GM18861 (cell line): ENCODE data around the gene ARSD.
"Not testable (repeated sequence)": the region's sequence is repeated elsewhere in the genome, so short reads cannot be mapped to it uniquely, and the experiment has no call there.

ENCODE experiments used
- ATAC-seq: cut with Tn5 transposase; IDR thresholded peaks from one replicate; pipeline ENCODE4 v1.9.1; 2021; ENCODE audit not compliant: unreplicated experiment

ARSD gene

DNA sequence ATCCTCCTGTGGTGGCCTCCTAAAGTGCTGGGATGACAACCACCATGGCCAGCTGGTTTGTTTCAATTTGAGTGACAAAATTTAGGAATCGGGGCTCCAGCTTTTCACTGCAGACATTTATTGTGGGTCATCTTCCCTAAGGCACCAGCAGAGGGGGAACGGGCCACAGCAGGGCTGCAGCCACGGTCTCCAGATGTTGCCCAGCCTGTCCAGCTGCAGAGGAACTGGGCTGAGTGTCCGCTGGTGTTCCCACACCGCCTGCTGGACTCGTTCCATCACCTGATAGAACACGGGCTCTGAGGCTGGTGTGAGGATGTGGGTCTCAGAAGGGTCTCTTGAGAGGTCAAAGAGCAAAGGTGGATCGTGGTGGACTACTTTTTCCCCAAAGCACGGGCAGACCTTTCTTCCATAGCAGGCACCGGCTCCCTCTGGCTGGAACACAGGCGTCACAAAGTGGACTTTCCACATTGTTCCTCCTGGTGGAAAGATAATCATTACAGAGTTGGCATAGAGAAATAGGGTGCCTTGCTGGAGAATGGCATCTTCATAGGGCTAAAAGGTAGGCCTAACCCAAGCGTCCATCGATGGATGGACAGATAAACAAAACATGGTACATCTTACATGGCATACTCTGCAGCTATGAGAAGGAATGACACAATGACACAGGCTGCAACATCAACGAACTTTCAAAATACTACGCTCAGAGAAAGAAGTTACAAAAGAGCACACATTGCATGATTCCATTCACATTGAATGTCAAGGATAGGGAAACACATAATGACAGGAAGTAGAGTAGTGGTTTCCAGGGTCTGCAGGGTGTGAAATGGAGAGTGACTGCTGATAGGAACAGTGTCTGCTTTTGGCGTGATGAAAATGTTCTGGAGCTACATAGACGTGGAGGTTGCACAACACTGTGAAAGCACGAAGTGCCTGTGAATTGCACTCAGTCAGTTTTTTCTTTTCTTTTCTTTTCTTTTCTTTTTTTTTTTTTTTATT is 5.9 kb upstream of the ARSD start:
- no peak for ATAC-seq

DNA sequence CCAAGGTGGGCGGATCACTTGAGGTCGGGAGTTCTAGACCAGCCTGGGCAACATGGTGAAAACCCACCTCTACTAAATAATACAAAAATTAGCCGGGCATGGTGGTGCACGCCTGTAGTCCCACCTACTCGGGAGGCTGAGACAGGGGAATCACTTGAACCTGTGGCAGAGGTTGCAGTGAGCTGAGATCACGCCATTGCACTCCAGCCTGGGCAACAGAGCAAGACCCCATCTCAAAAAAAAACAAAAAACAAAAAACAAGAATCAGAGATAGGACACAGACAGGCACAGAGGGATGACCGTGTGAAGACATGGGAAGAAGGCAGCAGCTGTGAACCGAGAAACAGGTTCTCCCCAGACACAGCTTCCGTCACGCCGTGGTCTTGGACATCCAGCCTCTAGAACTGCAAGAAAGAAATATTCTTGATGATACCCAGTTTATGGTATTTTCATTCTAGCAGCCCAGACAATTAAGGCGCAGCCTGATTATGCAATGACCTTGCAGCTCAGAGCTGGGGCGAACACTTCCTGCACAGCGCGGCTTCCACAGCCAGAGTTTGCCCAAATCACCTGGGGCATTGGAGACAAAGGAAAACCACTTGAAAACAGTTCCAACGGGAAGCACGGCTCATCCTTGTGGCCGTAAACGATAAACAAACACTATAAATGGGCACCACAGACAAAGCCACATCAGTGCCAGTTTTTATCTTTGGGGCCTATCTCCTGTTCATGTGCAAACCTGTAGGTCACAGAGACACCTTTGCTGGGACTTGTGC is 4.2 kb upstream of the ARSD start:
- ATAC-seq: no peak

DNA sequence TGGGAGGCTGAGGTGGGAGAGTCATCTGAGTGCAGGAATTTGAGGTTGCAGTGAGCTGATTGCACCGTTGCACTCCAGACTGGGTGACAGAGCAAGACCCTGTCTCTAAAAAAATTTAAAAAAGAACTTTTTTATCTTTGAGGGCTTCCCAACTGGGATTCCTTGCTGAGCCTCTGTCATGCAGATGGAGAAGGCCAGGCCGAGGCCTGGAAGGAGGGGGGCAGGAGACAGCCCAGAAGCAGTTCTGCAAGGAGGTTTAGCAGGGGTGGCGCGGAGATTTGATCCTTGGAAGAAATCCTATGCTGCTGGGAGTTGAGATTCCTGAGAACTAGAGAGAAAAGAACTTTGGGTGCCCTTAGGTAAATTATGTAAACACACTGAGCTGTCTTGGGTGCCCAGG is 2.5 kb upstream of the ARSD start:
- no peak for ATAC-seq

DNA sequence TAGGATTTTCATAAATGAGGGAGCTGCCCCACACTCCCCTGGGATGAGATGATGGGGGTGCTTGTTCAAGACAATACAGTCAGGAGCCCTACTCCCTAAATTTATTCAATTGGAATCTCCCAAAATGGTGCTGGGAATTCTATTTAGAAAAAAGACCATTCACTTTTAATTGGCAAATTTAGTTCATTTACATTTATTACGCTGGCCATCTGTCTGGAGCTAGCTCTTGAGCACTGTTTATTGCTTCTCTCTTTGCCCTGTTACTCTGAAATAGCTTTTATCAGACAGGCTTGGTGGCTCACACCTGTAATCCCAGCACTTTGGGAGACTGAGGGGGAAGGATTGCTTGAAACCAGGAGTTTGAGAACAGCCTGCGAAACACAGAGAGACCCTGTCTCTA is 2.0 kb upstream of the ARSD start:
- no peak for ATAC-seq

DNA sequence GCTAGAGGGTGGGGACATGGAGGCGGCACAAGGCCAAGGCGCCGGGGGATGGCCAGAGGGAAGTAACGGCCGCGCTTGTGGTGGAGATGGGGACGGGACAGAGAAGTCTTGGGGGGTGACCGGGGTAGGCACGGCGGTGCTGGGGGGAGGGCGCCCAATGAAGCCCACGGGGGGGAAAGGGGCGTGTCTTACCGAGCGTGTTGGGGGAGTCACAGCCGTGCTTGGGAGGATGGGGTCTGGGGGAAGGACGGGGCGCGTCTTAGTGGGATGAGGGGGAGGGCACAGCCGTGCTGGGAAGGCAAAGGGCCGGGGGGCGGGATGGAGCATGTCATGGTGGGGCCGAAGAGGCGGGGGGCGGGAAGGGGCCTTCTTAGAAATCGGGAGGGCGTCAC is 952 bp downstream of the ARSD start:
- ATAC-seq: no peak

DNA sequence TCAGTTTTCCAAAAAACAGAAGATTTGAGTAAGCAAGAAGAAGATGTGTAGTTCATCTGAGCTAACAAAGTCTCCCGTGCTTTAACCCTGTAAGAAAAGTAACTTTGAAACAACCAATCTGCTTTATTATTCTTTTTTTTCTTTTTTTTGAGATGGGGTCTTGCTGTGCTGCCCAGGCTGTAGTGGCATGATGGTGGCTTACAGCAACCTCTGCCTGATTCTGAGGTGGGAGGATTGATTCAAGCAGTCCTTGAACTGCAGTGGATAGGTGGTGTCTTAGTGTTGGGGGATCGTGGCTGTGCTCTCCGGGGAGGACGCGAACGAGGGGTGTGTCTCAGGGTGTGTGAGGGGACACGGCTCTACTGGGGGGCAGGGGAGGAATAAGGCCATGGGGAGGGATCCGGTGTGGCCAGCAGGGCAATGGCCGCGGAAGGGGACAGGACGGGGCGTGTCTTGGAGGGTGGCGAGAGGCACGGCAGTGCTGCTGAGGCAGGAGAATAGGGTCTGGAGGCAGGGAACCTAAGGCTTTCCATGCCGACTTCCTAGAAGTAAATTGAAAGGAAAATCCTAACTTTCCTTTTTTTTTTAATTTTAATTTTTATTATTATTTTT is 2.4 kb downstream of the ARSD start:
- ATAC-seq: no peak

DNA sequence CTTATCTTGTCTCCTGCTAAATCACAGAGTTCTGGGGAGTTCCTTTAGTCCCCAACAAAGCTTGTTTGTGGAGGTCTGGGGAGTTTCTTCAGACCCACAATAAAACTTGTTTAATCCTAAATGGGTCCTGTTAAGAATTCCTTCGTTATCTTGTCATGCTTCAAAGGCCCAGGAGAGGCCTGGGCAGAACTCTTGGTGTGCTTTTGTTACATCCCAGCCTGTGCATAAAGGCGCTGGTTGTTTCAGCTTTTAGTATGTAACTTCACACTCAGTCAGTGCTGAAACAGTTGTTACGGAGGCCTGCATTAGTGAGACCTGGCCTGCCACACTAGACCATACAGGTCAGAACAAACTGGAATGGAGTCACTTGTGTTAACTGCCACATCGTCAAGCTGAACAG is 2.9 kb downstream of the ARSD start:
- not testable (repeated sequence) for ATAC-seq

DNA sequence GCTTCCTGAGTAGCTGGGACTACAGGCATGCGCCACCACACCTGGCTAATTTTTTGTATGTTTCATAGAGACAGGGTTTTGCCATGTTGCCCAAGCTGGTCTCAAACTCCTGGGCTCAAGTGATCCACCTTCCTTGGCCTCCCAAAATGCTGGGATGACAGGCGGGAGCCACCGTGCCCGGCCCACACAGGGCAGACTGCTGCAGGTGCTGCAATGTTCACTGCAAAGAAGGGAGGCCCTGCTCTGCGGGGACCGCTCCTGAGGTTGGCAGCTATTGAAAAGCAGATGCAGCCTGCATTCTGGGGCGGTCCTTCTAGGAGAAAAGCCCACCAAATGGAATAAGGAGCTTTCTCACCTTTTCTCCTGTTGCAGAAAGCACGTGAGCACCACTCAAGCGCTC is 5.0 kb downstream of the ARSD start:
- ATAC-seq: no peak

DNA sequence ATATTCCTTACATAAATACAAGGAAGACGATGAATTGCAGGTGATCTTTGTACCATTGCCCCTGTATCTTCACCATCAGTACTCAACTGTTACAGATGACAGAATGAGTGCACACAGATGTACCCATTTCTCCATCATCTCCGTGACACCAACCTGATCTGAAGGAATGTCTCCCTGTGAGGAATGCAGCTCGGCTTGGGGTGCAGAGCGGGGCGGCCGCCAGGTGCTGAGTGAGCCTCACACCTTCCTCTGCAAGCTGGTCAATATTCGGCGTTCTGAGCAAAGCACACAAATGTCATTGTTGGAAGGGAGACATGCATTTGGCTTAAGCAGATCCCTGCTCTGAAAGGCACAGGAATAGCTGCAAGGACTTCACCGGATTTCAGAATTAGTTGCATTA is 7.4 kb downstream of the ARSD start:
- no peak for ATAC-seq

DNA sequence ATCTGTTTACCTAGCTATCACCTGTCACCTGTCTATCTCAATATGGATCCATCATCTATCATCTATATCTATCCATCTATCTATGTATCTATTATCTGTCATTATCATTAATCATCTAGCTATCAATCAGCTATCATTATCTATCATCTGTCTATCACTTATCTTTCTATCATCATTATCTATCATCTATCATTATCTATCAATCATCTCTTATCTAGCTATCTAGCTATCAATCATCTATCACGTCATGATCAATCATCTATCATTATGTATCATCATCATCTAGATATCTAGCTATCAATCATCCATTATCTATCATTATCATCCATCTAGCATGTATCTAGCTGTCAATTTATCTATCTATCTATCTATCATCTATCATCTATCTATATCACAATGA is 7.9 kb downstream of the ARSD start:
- ATAC-seq: no peak

DNA sequence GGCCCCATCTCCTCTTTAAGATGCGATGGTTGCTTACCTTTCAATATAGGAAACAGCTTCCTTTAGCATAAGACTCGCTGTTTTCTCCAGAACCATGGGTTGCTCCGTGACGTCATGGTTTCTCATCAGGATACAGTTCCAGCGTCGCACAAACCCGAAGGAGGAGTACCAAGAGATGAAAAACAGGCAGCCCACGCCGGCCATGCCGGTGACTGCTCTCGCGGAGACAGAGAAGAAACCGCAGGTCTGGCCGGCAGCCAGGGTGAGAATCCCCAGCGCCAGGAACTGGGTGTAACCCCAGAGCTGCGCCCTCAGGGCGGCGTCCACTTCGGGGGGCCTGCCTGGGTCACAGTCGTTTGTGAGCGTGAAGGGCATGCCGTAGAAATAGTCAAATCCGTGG is 11.4 kb downstream of the ARSD start:
- no peak for ATAC-seq

DNA sequence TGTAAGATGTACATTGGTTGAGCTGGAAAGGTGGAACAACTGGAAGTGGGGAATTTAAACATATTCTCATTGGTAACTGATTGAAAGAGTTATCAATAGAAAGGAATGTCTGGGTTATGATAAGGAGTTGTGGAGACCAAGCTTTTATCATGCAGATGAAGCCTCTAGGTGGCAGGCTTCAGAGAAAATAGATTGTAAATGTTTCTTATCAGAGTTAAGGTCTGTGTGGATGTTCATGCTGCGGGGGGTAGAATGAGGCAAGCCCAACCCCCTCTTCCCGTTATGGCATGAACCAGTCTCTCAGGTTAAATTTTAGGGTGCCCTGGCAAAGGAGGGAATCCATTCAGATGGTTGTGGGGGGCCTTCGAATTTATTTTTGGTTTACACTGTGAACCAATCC is 16.0 kb downstream of the ARSD start:
- no peak for ATAC-seq

DNA sequence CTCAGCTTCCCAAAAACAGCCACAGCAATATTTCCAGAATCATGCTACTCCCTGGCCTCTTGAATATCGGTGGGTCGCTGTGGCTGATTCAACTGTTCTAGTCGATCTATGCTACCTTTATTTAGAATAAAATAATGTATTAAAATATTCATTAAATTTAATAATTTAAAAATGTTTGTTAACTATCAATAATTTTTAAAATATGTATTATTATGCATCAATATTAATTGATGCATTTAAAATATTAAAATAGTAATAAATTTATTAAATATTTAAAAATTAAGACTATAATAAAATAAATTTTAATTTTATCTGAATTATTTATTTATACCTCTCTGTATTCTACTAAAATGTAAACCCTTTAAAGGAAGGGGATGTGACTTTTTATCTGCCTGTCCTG is 19.0 kb downstream of the ARSD start:
- ATAC-seq: no peak

DNA sequence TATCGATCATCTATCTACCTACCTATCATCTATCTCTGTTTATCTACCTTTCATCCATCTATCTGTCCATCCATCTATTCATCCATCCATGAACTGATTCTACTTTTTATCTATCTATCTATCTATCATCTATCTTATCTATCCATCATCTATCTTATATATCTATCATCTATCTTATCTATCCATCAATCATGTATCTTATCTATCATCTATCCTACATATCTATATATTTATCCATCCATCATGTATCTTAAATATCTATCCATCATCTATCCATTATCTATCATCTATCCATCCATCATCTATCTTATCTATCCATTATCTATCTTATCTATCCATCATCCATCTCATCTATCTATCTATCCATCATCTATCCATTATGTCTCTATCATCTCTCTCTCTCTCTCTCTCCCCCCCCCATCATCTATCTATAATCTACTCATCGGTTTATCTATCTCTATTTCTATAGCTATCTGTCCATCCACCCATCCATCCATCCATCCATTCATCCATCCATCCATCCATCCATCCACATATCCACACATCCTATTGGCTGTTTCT is 20.9 kb downstream of the ARSD start:
- no peak for ATAC-seq

DNA sequence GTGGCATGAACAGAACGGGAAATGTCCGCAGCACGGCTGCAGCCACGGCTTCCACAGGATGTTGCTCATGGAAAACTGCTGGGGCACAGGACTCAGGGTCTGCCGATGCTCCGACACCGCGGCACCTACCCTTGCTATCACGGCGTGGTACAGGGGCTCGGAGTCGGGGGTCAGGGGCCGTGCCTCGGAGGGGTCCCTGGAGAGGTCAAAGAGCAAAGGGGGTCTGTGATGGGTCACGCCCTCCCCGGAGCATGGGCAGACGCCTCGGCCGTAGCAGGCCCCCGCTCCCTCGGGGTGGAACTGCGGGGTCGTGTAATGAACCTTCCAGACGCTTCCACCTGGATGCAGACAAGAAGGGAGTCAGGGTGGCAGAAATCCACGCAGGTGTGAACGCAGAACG is 21.8 kb downstream of the ARSD start:
- no peak for ATAC-seq

DNA sequence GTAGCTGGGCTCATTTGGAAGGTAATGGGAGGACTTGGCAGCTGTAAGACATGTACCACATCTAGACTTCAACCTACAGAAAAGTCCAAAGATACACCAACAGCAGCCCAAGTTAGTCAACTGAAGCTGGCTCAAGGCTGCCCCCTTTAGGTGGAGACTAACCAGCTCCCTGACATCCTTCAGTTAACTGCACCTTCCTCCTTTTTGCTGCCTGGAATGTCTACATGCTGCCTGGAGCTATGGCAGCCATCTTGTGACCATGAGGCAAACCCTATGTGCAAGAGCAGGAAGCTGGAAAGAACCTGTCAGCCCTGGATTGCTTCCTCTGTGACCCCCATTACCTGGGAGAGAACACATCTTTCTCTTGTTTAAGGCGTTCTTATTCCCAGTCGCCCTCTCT is 25.8 kb downstream of the ARSD start:
- no peak for ATAC-seq

DNA sequence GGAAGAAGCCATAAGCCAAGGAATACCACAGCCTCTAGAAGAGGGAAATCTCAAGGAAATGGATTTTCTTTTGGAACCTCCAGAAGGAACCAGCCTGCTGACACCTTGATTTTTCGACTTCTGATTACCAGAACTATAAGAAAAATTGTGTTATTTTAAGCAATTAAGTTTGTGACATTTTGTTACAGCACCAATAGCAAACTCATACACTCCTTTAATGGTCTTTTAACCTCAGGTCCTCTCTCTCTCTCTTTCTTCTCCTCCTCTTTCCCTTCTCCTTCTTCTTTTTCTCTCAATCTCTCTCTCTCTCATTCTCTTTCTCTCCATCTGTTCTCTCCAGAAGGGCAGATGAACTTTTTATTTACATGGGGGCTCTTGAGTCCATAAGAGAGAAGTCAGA is 26.3 kb downstream of the ARSD start:
- ATAC-seq: no peak

DNA sequence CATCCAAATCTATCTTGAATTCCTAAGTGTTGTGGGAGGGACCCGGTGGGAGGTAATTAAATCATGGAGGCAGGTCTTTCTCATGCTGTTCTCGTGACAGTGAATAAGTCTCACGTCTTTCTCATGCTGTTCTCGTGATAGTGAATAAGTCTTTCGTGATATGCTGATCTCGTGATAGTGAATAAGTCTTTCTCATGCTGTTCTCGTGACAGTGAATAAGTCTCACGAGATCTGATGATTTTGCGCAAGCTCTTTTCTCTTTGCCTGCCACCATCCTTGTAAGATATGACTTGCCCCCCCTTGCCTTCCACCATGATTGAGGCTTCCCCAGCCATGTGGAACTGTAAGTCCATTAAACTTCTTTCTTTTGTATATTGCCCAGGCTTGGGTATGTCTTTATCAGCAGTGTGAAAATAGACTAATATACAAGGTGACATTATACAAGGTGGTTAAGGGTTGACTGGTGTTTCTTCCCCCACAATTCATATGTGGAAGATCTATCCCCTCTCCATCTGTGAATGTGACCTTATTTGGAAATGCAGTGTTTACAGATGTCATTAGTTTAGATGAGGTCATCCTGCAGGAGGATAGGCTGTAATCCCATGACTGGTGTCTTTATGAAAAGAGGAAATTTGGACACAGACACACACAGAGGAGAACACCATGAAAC is 27.6 kb downstream of the ARSD start:
- ATAC-seq: no peak

DNA sequence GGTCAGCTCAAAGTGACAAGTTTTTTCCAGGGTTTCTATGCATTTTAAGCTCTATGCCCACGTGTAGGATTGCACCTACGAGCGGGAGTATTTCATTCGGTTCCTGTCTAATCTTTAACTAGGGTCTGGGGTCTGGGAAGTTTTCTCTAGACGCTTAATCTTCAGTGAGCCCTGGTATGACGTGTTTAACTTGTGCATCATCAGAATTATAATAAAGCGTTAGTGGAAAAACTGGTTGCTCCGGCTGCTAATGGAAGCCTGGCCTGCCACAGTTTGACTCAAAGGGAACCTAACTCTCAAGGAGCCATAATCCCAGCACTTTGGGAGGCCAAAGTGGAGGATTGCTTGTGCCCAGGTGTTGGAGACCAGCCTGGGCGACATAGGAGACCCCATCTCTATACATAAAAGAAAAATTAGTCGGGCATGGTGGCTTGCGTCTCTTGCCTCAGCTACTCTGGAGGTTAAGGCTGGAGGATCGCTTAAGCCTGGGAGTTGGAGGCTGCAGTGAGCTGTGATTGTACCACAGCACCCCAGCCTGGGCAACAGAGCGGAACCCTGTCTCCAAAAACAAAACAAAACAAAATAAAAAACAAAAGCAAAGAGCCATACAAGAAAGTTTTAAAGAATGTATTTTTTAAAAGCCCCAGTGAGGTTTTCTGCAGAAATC is 30.2 kb downstream of the ARSD start:
- no peak for ATAC-seq
